GM21528 (cell line): ENCODE results near the gene MBNL1.

Experiments
- ATAC-seq: cut with Tn5 transposase; IDR thresholded peaks from one replicate; pipeline ENCODE4 v1.9.1; 2021; ENCODE audit warnings: mild to moderate bottlenecking, moderate library complexity; ENCODE audit not compliant: unreplicated experiment, low FRiP score

MBNL1 gene

GRCh38 chr3:152339881-152340505 is 71.3 kb downstream of the MBNL1 start:
- ATAC-seq: no peak

DNA sequence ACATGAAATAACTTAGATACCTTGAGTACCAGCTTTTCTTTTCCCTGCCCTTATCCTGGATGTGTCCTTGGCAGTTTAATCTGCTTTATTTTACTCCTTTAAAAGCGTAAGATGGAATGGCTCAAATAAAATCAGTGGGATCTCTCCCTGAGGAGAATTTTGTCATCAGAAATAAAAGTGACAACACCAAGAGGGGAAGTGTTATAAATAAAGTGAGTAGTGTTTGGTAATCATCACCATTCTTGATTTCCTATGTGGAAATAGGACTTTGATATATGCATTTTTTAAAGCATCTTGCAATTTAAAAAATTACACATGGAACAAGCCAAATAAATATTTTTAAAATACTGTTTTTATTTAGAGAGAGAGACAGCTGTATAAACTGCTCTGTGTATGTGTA is 76.5 kb downstream of the MBNL1 start:
- no peak for ATAC-seq

DNA sequence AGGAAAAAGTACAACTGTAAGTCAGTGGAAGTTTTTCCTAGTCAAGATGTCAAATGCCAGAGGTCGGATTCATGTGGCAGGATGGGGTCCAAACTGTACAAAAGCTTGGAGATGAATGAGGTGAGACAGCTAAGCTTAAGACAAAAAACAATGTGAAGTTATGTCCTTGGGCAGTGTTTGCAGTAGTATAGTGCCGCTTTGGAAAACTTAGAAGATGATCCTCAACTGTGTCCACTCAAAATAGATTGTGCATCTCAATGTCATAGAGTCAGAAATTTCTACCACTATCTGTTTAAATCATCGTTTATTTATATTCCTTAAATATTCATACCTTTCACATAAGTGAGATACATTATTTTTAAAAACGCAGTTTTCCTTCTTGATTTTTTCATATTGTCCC is 77.3 kb downstream of the MBNL1 start:
- ATAC-seq: no peak

- ATAC-seq: no peak
Measured at GRCh38 chr3:152346740-152347139, 78.0 kb downstream of the MBNL1 start.

GRCh38 chr3:152348436-152349177 is 79.9 kb downstream of the MBNL1 start:
- no peak for ATAC-seq

DNA sequence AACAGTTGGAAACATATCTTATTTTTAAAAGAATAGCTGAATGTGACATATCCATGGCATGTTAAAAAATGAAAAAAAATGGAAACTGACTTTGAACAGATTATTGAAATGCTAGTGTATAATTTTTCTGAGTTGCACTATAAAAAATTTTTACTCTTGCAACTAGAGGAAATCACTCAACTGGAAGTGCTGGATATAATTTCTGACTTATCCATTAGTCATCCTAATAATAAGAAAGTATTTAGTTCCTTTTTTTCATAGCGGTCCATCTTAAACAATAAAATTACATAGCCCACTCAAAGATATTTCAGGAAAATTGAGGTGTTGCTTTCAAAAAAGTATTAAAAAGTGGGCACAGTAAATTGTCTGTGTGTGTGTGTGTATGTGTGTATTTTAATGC is 80.7 kb downstream of the MBNL1 start:
- no peak for ATAC-seq

GRCh38 chr3:152350139-152350538 is 81.4 kb downstream of the MBNL1 start:
- no peak for ATAC-seq

DNA sequence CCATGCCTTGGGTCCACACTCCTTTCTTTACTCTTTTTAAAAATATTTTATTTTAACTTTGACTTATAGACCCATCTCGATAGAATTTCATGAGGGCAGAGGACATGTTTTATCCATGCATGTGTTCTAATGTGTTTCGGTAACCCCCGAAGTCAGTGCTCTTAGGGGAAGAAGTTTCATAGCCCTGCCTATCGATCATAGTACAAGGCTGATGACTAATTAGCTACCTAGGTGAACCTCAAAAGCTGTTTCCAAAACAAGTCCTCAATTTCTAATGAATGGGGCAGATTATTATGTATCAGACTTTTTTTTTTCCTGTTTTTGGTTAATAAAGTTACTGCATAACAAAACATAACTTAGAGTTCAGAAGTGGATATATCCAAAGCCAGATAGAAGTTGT is 82.0 kb downstream of the MBNL1 start:
- ATAC-seq: no peak

DNA sequence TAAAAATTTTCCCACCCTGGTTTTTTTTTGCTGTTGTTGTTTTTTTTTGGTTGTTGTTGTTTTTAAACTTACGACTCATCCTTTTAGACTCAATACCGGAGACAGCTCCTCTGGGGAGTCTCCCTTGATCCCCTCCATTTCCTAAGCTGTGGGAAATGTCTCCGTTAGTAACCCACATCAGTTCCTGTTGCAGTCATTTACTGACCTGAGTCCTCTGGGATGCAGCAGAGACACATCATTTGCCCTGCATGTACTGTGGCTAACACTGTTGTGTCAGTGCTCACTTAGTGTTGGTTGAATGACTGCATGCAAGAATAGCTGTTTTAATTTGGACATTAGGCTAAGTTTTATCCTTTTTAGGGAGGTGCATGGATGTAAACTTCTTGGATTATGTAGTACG is 83.8 kb downstream of the MBNL1 start:
- no peak for ATAC-seq

GRCh38 chr3:152353578-152353977 is 84.8 kb downstream of the MBNL1 start:
- ATAC-seq: no peak

DNA sequence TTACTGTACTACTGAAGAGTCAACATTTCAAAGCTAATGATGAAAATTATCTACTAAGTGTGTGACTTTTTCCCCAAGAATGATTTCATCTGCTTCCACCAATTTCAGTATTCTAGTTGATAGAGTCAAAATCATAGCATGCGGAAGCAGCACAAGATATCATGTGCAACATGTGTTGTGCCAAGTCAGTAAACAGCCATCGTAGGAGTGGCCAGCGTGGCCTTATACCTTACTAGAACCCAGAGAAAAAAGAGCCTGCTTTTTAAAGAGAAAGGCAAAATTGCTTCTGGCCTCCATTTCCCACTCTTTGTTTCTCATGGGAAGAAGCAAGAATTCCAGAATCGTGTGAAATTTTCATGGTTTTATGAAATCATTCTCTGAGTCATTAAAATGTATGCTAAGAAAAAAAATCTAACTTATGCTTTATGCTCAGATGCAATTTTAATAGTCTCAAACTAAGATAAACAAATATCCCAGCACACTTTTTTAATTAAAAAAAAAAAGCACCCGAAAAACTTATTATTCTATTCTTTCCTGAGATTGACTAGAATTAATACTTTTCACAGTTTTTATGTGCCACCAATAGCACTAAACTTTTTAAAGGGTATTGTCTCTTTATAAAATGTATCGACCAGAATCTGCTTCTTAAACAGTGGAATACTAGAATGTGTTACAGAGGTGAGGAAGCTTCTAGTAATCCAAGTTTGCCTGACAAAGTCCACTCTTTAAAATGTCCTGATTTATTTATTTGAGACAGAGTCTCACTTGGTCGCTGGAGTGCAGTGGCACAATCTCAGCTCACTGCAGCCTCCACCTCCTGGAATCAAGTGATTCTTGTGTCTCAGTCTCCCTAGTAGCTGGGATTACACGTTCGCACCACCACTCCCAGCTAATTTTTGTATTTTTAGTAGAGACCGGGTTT is 87.3 kb downstream of the MBNL1 start:
- ATAC-seq: no peak

DNA sequence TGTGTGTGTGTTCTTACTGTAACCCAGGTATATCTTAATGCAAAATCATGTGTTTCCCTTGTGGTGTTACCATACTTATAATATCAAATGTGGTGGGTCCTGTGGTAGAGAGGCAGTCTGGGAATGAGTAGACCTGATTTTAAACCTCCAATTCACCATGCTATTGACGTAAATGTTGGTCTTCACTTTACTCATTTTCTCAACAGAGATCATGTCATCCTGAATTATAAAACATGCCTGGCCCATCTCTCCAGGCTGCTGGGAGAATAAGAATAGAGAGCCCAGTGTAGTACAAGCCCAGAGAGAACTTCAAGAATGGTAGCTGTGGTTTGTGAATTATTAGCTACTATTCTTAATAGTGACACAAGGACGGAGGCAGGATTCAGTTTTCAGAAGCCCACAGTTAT is 88.1 kb downstream of the MBNL1 start:
- ATAC-seq: peak; percentile 79

- ATAC-seq: no peak
Measured at GRCh38 chr3:152357587-152357986, 88.9 kb downstream of the MBNL1 start.

DNA sequence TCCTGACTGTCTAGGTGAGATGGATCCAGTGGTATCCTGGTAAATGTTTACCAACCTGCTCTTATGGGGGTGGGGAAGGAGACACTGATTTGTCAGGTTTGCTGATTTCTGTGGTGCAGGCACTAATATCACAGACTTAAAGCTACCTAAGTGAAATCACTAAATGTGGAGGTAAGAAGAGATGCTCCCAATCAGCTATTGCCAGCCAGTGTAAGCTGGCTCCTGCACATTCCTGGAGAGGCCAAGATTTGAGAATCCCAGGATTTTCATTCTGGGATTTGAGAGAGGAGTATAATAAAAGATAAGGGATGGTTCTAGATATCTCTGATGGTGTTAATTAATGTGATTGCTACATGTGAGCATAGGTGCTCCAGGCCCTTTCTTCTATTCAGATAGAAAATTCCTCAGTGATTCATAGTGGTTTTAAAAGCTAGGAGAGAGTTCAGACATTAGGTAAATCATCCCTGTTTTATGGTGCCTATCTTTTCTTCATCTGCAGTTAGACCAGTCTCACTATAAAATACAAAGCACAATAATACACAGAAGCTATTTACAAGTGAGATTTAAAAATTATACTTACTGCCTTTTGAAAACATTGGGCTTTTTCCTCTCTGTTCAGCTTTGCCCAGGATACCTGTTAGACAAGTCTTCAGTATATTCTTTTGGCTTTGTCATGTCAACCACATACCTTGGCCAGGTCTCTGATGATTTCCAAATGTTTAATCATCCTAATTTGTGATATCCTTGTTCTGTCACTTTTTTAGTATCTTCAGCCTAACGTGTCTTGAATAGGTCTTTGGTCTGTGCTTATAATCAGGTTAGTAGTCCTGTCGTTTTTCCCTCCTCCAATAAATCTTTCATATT is 90.9 kb downstream of the MBNL1 start:
- ATAC-seq: no peak

- no peak for ATAC-seq
Measured at GRCh38 chr3:152360302-152360701, 91.6 kb downstream of the MBNL1 start.

DNA sequence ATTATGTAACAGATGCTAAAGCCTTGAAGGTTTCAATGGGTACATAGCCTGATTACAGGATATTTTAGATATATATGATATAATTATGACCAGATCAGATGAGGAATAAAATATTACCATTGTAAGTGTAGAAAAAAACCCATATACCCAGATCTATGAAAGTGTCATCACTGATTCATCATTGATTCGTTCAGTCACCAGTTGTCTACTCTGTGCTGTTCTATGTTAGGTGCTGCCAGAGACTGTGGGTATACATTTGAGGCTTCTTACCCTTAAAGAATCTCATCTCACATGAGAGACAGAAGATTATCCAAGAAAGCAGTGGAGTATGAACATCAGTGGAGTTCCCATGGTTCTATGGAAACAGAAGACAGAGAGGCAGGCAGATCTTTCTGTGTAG is 92.2 kb downstream of the MBNL1 start:
- ATAC-seq: no peak

GRCh38 chr3:152362086-152362485 is 93.4 kb downstream of the MBNL1 start:
- no peak for ATAC-seq

- no peak for ATAC-seq
Measured at GRCh38 chr3:152364237-152364636, 95.5 kb downstream of the MBNL1 start.

DNA sequence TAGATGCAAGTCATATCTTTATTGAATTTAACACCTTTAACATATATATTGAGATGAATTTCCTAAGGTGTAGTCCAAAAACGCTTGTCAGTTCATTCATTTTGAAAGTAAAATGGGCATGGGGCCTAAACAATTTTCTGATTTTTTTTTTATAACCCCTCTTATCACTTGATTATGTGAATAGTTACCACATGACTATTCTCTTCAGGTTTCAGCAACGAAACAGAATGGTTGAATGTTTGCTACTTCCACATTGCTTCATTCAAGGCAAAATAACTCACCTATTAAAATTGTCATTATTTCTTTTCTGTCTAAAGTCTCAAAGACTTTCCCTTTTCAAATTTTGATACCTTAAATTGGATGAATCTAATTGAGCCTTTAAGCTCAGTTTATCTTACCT is 96.4 kb downstream of the MBNL1 start:
- ATAC-seq: no peak
